ENCODE results near the gene ANKRD13D. TPM values are rescaled to one million over a fixed set of nuclear protein-coding genes. Genes with fewer than 3 reads are reported as not detected.

ANKRD13D gene
- total and polyA plus RNA-seq, 2 experiments from 2014 or later = 20.3 to 30.8 TPM

GRCh38 chr11:67280341-67280787, 8.7 kb upstream of the ANKRD13D start:
- DNase-seq (ENCODE audit: low spot score) (no peak), ATAC-seq (no peak)
- H3K36me3 Mint-ChIP-seq (ENCODE audit: low read depth) = peaks cover 34% of the 10 kb centered on the region
- Histone ChIP-seq H3F3A (replicated peaks; ENCODE audit: low read depth) (peaks cover 11% of the 10 kb centered on the region), H3K4me1 (ENCODE audit: insufficient read depth) (peaks cover 12% of the 10 kb centered on the region; the same call in 1 of the 2 replicates), H3K9me2 (ENCODE audit: insufficient read depth) (no peaks in the 10 kb centered on the region), H3K4me2 (no peak overlapping the region), H3K4me3 (no peak overlapping the region), H4K20me1 (replicated peaks; ENCODE audit: insufficient read depth) (no peaks in the 10 kb centered on the region; the same call in 1 of the 2 replicates), H3K27me3 (ENCODE audit: insufficient read depth) (no peaks in the 10 kb centered on the region), H3K79me2 (replicated peaks; ENCODE audit: insufficient read depth) (peaks cover 11% of the 10 kb centered on the region; the same call in 1 of the 2 replicates), H3K36me3 (ENCODE audit: insufficient read depth) (peaks cover 7% of the 10 kb centered on the region), H3K27ac (ENCODE audit: low read depth) (no peak overlapping the region), H2AFZ (no peak overlapping the region)
- H3K4me3 Mint-ChIP-seq = no peak overlapping the region
- peaks cover 7% of the 10 kb centered on the region for H3K27me3 Mint-ChIP-seq (ENCODE audit: insufficient read depth, low read depth, poor library complexity)
- H3K9me3 Mint-ChIP-seq = no peaks in the 10 kb centered on the region
- no peak overlapping the region for H3K27ac Mint-ChIP-seq
- TF ChIP-seq ZNF462 (CRISPR knock-in tag; IDR thresholded peaks at IDR 0.05) (no peak), EZH2phosphoT487 (IDR thresholded peaks at IDR 0.05; ENCODE audit: unreplicated experiment) (no peak), REST (IDR thresholded peaks at IDR 0.05; ENCODE audit: unreplicated experiment) (no peak), EZH2 (IDR thresholded peaks at IDR 0.05; ENCODE audit: low read depth, unreplicated experiment) (no peak), NANOG (IDR thresholded peaks at IDR 0.05; ENCODE audit: borderline replicate concordance) (no peak), CREB1 (CRISPR knock-in tag; IDR thresholded peaks at IDR 0.05; ENCODE audit: low read depth) (no peak)
- peaks cover 25% of the 10 kb centered on the region for H3K4me1 Mint-ChIP-seq
